ENCODE measurements around the gene TRPM3. TPM values are rescaled to one million over a fixed set of nuclear protein-coding genes. Genes with fewer than 3 reads are reported as not detected.

The TRPM3 gene
- total RNA-seq, 2 donors from 2014 or later: not detected

GRCh38 chr9:70840266-70840665 is 281.2 kb downstream of the TRPM3 start:
- H3K4me3 Mint-ChIP-seq: no peak overlapping the region
- H3K9me3 ChIP-seq (ENCODE audit: control insufficient read depth, low read length, poor library complexity, severe bottlenecking): no peaks in the 10 kb centered on the region
- no peaks in the 10 kb centered on the region for H3K36me3 Mint-ChIP-seq (ENCODE audit: low read depth)
- DNase-seq: no peak
- peaks cover 1% of the 10 kb centered on the region for H3K27me3 Mint-ChIP-seq
- no peak for ATAC-seq
- H3K27ac Mint-ChIP-seq: no peak overlapping the region
- H3K4me1 Mint-ChIP-seq: no peaks in the 10 kb centered on the region

DNA sequence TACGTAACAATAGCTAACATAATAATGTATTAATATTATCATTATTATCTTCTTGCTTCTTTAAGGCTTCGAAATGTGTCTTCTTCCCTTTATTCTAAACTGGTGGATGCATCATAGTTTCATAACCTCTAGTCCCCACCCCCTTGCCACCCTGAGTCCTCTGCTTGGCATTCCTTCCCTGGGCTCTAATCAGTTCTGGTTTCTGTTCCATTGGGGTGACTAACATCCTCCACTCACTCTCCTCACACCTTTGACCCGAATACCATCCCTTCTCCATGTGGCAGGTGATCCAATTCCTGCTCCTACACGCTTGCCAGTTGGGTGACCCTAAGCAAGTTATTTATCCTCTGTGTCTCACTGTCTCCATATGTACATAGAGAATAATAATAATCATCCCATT is 286.1 kb downstream of the TRPM3 start:
- ATAC-seq (no peak), DNase-seq (no peak)
- Mint-ChIP-seq H3K27me3 (peaks cover 11% of the 10 kb centered on the region), H3K4me1 (no peaks in the 10 kb centered on the region), H3K36me3 (ENCODE audit: low read depth) (no peaks in the 10 kb centered on the region), H3K4me3 (no peak overlapping the region), H3K27ac (no peak overlapping the region)
- H3K9me3 ChIP-seq (ENCODE audit: control insufficient read depth, low read length, poor library complexity, severe bottlenecking): no peaks in the 10 kb centered on the region

DNA sequence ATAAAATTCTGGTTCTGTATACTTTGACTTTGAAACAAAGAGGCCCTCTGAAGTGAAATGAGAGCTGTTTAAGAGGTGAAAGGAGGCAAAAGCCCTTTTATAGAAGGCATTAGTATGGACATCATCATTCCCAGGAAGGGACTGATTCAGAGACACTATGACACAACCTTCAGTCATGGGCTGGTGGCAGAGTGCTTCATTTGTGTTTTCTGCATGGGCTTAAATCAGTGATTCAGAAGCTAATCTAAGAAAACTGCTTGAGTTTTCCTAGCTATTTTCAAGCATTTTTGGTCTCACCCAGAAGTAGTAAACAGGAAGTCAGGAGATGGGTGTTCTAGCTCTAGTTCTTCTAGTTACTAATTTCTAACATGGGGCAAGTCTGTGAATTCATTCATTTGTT is 288.9 kb downstream of the TRPM3 start:
- Mint-ChIP-seq H3K4me1 (no peaks in the 10 kb centered on the region), H3K27me3 (peaks cover 18% of the 10 kb centered on the region), H3K36me3 (ENCODE audit: low read depth) (no peaks in the 10 kb centered on the region), H3K4me3 (no peak overlapping the region), H3K27ac (no peak overlapping the region)
- DNase-seq (no peak), ATAC-seq (no peak)
- no peaks in the 10 kb centered on the region for H3K9me3 ChIP-seq (ENCODE audit: control insufficient read depth, low read length, poor library complexity, severe bottlenecking)

- H3K4me1 Mint-ChIP-seq: no peaks in the 10 kb centered on the region
- no peak overlapping the region for H3K4me3 Mint-ChIP-seq
- peaks cover 26% of the 10 kb centered on the region for H3K27me3 Mint-ChIP-seq
- DNase-seq (no peak), ATAC-seq (no peak)
- no peak overlapping the region for H3K27ac Mint-ChIP-seq
- H3K9me3 ChIP-seq (ENCODE audit: control insufficient read depth, low read length, poor library complexity, severe bottlenecking): no peaks in the 10 kb centered on the region
- H3K36me3 Mint-ChIP-seq (ENCODE audit: low read depth): no peaks in the 10 kb centered on the region
Measured at GRCh38 chr9:70830618-70831017, 290.8 kb downstream of the TRPM3 start.

DNA sequence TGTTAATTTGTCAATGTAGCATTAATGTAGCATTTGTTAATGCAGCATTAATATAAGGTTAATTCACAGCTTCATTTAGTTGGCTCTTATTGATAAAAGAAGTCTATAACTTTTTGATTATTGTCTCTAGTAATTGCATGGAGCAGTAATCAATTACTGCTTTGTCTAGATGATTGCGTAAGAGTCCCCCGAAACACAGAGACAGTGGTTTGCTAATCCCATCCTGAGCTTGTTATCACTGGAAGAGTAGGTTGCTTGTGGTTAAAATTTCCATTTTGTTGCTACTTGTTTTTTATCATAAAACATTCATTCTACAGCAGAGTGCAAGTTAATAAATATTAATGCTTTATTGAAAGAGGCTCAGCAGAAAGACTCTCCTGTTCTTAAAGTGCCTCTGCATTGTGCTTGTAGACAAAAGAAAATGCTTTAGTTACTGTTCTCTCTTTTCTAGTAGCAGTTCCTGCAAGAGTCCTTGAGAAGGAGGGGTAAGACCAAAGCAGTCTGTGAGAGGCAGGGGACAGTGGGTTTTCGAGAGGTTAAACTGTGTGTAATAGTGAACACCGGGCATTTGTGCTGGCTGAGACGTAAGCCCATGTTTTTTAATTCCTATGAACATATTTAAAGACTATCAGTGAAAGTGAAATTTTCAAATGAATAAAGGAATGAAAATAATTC is 291.7 kb downstream of the TRPM3 start:
- DNase-seq: no peak
- H3K9me3 ChIP-seq (ENCODE audit: control insufficient read depth, low read length, poor library complexity, severe bottlenecking): no peaks in the 10 kb centered on the region
- Mint-ChIP-seq H3K27me3 (peaks cover 25% of the 10 kb centered on the region), H3K27ac (no peak overlapping the region), H3K4me3 (no peak overlapping the region), H3K36me3 (ENCODE audit: low read depth) (no peaks in the 10 kb centered on the region), H3K4me1 (no peaks in the 10 kb centered on the region)
- no peak for ATAC-seq

DNA sequence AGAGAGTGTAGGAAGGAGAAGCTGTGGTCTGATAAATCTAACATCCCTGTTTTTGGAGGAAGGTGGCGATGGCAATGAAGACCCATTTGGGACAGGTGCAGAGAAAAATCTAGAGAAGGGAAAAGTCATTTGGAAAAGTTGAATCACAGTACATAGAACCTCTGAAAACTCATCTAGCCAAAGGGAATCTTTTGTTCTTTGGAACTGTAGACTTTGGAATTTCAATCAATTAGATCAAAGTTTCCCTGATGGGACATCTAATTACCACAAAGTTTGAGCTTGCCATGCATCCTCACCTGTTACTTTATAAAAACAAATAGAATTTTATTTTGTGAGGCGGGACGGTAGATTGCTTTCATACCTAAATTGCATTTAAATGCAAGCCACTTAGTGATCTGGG is 294.9 kb downstream of the TRPM3 start:
- no peaks in the 10 kb centered on the region for H3K36me3 Mint-ChIP-seq (ENCODE audit: low read depth)
- DNase-seq (no peak), ATAC-seq (no peak)
- no peaks in the 10 kb centered on the region for H3K9me3 ChIP-seq (ENCODE audit: control insufficient read depth, low read length, poor library complexity, severe bottlenecking)
- H3K4me1 Mint-ChIP-seq: no peaks in the 10 kb centered on the region
- H3K4me3 Mint-ChIP-seq: no peak overlapping the region
- H3K27ac Mint-ChIP-seq: no peak overlapping the region
- peaks cover 22% of the 10 kb centered on the region for H3K27me3 Mint-ChIP-seq

- Mint-ChIP-seq H3K4me1 (no peaks in the 10 kb centered on the region), H3K4me3 (no peak overlapping the region), H3K27me3 (peaks cover 17% of the 10 kb centered on the region), H3K27ac (no peak overlapping the region), H3K36me3 (ENCODE audit: low read depth) (no peaks in the 10 kb centered on the region)
- no peak for DNase-seq
- no peaks in the 10 kb centered on the region for H3K9me3 ChIP-seq (ENCODE audit: control insufficient read depth, low read length, poor library complexity, severe bottlenecking)
- no peak for ATAC-seq
Measured at GRCh38 chr9:70823284-70823683, 298.1 kb downstream of the TRPM3 start.

GRCh38 chr9:70817311-70817710 is 304.1 kb downstream of the TRPM3 start:
- no peaks in the 10 kb centered on the region for H3K9me3 ChIP-seq (ENCODE audit: control insufficient read depth, low read length, poor library complexity, severe bottlenecking)
- H3K4me3 Mint-ChIP-seq: no peak overlapping the region
- no peaks in the 10 kb centered on the region for H3K4me1 Mint-ChIP-seq
- no peaks in the 10 kb centered on the region for H3K27me3 Mint-ChIP-seq
- ATAC-seq (no peak), DNase-seq (no peak)
- no peak overlapping the region for H3K27ac Mint-ChIP-seq
- no peaks in the 10 kb centered on the region for H3K36me3 Mint-ChIP-seq (ENCODE audit: low read depth)

DNA sequence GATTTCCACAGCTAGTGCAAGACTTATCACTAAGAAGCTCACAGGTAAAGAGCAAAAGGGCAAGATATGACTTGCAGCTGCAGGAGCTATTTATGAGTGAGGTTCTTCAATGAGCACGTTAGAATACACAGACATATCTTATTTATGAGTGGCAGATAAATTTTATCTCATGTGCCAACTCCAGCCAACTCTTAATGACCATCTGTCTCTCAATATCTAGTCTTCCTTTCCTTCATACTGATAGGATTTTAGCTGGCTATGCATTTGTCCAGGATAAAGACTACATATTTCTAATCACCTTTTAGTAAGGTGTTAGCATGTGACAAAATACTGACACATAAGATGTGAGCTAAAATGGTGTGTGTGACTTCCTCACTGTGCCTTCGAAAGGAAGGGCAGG is 304.5 kb downstream of the TRPM3 start:
- DNase-seq (no peak), ATAC-seq (no peak)
- Mint-ChIP-seq H3K27me3 (no peaks in the 10 kb centered on the region), H3K4me3 (no peak overlapping the region), H3K36me3 (ENCODE audit: low read depth) (no peaks in the 10 kb centered on the region), H3K27ac (no peak overlapping the region), H3K4me1 (no peaks in the 10 kb centered on the region)
- no peaks in the 10 kb centered on the region for H3K9me3 ChIP-seq (ENCODE audit: control insufficient read depth, low read length, poor library complexity, severe bottlenecking)

DNA sequence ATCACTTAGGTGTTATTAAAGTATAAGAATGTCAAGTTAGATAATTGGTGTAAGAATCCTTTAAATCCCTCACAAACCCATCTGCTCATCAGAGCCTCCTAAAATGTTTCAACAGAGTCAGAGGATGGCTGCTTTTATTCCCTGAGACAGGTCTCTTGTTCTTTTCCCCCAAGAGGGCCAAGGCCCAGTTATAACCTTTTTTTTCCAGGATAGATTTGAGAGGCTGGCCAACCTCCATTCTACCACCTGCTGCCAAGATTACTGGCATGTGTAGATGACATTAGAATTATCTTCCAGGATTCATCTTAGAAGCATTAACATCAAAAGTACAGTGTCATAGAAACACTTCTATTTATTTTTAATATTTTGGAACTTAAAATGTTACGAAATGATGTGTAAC is 305.1 kb downstream of the TRPM3 start:
- H3K27ac Mint-ChIP-seq: no peak overlapping the region
- H3K27me3 Mint-ChIP-seq: no peaks in the 10 kb centered on the region
- DNase-seq (no peak), ATAC-seq (no peak)
- no peaks in the 10 kb centered on the region for H3K4me1 Mint-ChIP-seq
- no peaks in the 10 kb centered on the region for H3K36me3 Mint-ChIP-seq (ENCODE audit: low read depth)
- no peaks in the 10 kb centered on the region for H3K9me3 ChIP-seq (ENCODE audit: control insufficient read depth, low read length, poor library complexity, severe bottlenecking)
- H3K4me3 Mint-ChIP-seq: no peak overlapping the region

DNA sequence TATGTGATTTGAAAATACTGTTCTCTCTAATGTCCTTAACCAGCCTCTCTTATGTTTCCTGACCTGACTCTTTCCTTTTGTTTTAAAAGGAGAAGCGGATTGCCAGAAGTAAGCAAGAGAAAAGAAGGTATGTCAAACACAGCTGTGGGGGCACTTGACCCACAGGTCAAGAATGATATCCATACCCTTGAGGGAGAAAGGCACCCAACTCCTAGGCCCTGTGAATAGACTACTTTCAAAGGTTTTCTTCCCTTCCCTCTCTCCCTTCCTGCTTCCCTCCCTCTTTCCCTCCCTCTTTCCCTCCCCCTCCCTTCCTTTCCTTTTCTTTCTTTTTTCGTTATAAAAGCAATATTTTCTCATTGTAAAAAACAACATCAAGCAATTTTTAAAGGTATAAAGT is 306.8 kb downstream of the TRPM3 start:
- no peak for DNase-seq
- ATAC-seq: no peak
- no peak overlapping the region for H3K4me3 Mint-ChIP-seq
- no peaks in the 10 kb centered on the region for H3K27me3 Mint-ChIP-seq
- no peaks in the 10 kb centered on the region for H3K4me1 Mint-ChIP-seq
- H3K27ac Mint-ChIP-seq: no peak overlapping the region
- H3K9me3 ChIP-seq (ENCODE audit: control insufficient read depth, low read length, poor library complexity, severe bottlenecking): no peaks in the 10 kb centered on the region
- H3K36me3 Mint-ChIP-seq (ENCODE audit: low read depth): no peaks in the 10 kb centered on the region

DNA sequence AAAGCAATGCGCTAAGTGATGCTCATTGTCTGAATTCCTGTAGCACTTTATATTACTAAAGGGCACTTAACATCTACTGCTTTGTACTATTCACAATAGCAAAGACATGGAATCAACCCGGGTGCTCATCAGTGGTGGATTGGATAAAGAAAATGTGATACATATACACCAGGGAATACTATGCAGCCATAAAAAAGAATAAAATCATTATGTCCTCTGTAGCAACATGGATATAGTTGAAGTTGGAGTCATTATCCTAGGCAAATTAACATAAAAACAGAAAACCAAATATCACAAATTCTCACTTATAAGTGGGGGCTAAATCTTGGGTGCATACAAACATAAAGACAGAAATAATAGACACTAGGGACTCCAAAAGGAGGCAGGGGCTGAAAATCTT is 308.3 kb downstream of the TRPM3 start:
- no peaks in the 10 kb centered on the region for H3K27me3 Mint-ChIP-seq
- H3K36me3 Mint-ChIP-seq (ENCODE audit: low read depth): no peaks in the 10 kb centered on the region
- no peak overlapping the region for H3K27ac Mint-ChIP-seq
- H3K4me3 Mint-ChIP-seq: no peak overlapping the region
- ATAC-seq (no peak), DNase-seq (no peak)
- no peaks in the 10 kb centered on the region for H3K4me1 Mint-ChIP-seq
- no peaks in the 10 kb centered on the region for H3K9me3 ChIP-seq (ENCODE audit: control insufficient read depth, low read length, poor library complexity, severe bottlenecking)

DNA sequence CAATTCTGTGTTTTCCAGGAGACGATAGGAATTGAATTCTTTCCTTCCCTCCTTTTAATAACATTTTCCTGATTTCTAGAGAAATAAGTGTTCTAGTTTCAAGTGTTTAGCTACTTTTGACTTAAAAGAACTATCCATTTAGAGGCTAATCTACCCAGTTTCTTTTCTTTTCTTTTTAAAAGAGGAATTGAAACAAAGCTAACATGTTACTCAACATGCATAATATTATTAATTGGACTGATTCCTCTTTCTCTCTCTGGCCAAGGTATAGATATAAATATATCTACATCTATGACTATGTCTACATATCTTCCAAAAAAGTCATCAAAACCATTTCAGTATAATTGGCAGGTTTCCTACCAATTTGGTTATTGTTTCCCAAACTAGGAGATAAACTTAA is 309.8 kb downstream of the TRPM3 start:
- ATAC-seq (no peak), DNase-seq (no peak)
- Mint-ChIP-seq H3K27me3 (no peaks in the 10 kb centered on the region), H3K36me3 (ENCODE audit: low read depth) (no peaks in the 10 kb centered on the region), H3K27ac (no peak overlapping the region), H3K4me3 (no peak overlapping the region), H3K4me1 (no peaks in the 10 kb centered on the region)
- no peaks in the 10 kb centered on the region for H3K9me3 ChIP-seq (ENCODE audit: control insufficient read depth, low read length, poor library complexity, severe bottlenecking)

- H3K27me3 Mint-ChIP-seq: peaks cover 5% of the 10 kb centered on the region
- H3K27ac Mint-ChIP-seq: no peak overlapping the region
- no peak overlapping the region for H3K4me3 Mint-ChIP-seq
- H3K36me3 Mint-ChIP-seq (ENCODE audit: low read depth): peaks cover 3% of the 10 kb centered on the region
- no peaks in the 10 kb centered on the region for H3K9me3 ChIP-seq (ENCODE audit: control insufficient read depth, low read length, poor library complexity, severe bottlenecking)
- no peak for DNase-seq
- ATAC-seq: no peak
- H3K4me1 Mint-ChIP-seq: no peaks in the 10 kb centered on the region
Measured at GRCh38 chr9:70806875-70807274, 314.5 kb downstream of the TRPM3 start.

Measured in T-helper 17 cell (primary cell).